ENCODE measurements around the gene LCA5.

GRCh38 chr6:79446006-79446405 lies 91.2 kb downstream of the LCA5 start:
- TF ChIP-seq POLR2A (IDR thresholded peaks at IDR 0.05), result no peak
- TF ChIP-seq CTCF (IDR thresholded peaks at IDR 0.05), result no peak
- no peak for TF ChIP-seq EP300 (IDR thresholded peaks at IDR 0.05)
- no peak for TF ChIP-seq POLR2AphosphoS5 (IDR thresholded peaks at IDR 0.05)
